GM10266 (cell line): ENCODE measurements around the gene CCT5.
A peak's percentile ranks its signal among the peaks of the same experiment; 100 is the strongest.
"Not testable (repeated sequence)": the region's sequence is repeated elsewhere in the genome, so short reads cannot be mapped to it uniquely, and the experiment has no call there.

ENCODE experiments used
- DNase-seq: peaks from one replicate; pipeline ENCODE4 v3.0.0; 2012; ENCODE audit errors: extremely low spot score
- TF ChIP-seq, protein P1 (sequence below): IDR thresholded peaks from 2 replicates; pipeline ENCODE4 v1.5.1; 2012; ENCODE audit warnings: mild to moderate bottlenecking, low read depth; ENCODE audit not compliant: control insufficient read depth, insufficient read depth; ENCODE audit errors: missing control alignments

The CCT5 gene

DNA sequence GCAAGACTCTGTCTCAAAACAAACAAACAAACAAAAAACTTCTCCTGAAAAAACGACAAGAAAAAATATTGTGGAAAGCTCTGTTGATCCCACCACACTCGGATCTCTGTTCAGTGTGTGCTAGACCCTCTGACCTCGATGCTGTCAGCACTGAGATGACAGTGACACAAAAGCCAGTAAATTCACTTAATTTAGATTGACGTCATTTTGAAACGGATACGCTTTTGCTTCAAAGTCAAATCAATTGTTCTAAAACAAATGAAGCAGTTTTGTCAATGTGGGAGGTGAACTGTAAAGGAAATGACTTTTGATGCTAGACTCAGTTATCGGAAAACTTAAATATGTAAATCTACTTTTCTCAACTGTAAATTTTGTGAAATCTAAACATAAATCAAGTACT, 26.6 kb downstream of the CCT5 start:
- TF ChIP-seq, protein P1, sequence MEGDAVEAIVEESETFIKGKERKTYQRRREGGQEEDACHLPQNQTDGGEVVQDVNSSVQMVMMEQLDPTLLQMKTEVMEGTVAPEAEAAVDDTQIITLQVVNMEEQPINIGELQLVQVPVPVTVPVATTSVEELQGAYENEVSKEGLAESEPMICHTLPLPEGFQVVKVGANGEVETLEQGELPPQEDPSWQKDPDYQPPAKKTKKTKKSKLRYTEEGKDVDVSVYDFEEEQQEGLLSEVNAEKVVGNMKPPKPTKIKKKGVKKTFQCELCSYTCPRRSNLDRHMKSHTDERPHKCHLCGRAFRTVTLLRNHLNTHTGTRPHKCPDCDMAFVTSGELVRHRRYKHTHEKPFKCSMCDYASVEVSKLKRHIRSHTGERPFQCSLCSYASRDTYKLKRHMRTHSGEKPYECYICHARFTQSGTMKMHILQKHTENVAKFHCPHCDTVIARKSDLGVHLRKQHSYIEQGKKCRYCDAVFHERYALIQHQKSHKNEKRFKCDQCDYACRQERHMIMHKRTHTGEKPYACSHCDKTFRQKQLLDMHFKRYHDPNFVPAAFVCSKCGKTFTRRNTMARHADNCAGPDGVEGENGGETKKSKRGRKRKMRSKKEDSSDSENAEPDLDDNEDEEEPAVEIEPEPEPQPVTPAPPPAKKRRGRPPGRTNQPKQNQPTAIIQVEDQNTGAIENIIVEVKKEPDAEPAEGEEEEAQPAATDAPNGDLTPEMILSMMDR = no peak
- DNase-seq = no peak

DNA sequence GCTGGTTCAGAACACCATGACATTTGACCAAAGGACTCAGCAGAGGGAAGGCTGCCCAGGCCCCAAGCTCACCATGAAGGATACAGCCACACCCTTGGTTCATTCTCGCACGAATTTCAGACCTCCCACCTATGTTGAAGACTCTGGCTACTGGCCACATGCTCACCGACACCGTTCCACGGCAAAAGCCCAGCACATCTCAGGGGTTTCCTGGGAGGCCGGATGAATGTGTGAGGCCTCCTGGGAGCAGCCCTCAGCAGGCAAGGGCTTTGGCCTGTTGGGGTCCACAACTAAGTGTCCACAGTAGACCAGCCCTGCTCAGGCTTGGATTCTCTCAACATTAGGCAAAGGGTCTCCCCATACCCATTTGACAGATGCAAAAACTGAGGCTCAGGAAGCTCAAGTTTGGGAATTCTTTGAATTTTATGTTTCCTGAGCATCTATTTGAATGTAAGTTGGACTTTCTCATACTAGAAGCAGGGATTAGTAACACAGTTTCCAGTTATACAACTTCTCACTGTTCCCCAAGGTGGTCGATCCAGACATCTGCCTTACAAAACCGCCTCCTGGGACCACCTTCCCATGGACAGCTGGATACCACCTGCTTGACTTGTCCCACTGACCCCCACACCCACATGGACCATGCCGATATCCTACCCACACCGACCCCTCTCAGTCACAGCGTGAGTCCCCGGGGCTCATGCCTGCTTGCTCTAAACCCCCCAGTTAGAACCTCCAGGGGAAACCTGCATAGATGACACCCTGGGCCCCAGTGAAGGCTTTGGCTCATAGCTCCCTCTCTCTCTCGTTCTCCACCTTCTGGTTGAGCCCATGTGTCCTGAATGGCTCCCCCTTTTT, 27.9 kb downstream of the CCT5 start:
- no peak for DNase-seq
- TF ChIP-seq, protein P1 = no peak

DNA sequence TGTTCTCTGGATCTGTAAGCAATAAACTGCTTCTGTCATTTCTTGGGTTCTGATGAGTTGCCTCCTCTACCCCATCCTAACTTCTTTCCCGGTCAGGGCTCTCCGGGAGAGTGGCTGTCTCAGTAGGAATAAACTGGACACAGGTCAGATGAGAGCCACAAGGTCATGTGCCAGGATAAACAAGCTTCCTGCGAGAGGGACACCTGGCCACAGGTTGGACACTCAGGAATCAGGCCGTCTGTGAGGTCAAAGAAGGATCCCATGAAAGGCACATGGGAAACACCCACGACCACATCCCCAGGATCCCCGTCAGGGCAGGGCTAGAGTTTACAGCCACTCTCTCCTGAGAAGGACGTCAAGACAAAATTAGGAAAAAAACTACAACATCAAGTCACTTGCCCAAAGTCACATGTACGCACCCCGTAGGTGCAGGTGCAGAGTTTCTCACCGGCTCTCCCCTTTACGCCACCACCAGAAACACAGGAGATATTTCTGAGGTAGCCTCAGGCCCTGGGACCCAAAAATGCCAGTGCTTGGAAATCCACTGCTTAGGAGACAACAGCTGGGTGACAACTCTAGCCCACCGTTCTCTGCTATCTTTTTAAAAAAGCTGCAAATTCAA, 28.7 kb downstream of the CCT5 start:
- TF ChIP-seq, protein P1 = no peak
- no peak for DNase-seq

DNA sequence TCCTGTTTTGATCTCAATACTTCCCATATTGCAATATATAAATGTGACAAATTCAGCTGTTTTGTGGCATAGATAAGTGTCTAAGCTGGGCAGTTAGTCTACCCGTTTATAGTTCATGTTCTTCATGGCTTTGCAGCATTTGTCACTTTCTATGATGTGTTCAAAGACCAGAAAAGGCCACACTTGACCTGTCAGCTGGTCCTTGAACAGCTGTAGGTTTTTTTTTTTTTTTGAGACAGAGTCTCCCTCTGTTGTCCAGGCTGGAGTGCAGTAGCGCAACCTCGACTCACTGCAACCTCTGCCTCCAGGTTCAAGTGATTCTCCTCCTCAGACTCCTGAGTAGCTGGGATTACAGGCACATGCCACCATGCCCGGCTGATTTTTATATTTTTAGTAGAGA, 29.2 kb downstream of the CCT5 start:
- no peak for DNase-seq
- TF ChIP-seq, protein P1 = no peak

DNA sequence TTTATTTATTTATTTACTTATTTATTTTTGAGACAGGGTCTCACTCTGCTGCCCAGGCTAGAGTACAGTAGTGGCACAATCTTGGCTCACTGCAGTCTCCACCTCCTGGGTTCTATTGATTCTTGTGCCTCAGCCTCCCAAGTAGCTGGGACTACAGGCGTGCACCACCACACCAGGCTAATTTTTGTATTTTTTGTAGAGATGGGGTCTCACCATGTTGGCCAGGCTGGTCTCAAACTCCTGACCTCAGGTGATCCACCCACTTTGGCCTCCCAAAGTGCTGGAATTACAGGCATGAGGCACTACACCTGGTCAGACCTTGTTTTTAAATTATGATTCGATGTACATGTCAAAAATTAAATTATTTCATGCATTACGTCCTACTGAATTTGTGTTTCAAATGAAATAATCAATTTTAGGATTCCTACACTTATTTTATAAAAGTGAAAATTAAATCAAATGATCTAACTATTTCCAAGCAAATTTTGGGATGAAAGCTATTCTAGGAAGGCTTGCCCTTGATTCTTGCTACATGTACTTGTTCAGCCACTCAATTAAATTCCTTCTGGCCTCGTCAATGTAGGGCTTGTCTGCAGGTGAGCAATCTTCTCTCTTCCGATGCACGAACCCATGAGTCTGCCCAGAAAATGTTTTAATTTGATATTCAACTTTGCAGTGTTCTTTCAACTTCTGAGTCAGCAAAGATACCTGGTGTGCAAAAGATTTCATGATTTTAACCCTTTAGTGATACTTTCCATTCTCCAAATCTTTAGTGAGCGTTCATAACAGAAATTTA, 30.0 kb downstream of the CCT5 start:
- TF ChIP-seq, protein P1 = no peak

DNA sequence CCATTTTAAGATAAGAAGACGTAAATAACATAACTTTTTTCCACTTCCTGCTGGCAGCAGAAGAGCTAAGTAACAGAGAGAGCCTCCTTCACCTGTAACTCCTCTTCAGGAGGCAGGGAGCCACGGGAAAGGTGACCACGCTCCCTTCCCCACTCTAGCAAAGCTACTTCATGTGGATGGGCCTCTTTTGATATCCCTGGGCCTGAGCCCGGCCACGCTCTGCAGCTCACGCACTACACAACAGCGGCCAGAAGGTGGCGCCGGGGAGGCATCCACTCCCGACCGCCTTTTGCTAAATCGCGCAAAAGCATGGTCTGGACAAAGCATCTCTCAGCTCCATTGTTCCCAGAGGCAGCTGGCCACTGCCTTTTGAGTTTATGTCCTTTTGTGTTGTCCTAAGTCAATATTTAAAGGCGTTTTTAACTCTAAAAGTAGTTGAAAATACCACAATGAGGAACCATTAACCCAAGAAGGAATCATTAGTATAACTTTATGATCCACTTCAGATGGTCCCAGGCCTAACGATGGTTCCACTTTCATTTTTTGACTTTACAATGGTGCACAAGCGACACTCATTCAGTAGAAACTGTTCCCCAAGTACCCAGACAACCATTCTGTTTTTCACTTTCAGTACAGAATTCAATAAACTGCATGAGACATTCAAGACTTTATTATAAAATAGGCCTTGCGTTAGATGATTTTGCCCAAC, 34.0 kb downstream of the CCT5 start:
- DNase-seq = peak; percentile 73
- TF ChIP-seq, protein P1 = peak; percentile 91

More for the DNA sequence above, 30.0 kb downstream of the CCT5 start:
- no peak for DNase-seq

DNA sequence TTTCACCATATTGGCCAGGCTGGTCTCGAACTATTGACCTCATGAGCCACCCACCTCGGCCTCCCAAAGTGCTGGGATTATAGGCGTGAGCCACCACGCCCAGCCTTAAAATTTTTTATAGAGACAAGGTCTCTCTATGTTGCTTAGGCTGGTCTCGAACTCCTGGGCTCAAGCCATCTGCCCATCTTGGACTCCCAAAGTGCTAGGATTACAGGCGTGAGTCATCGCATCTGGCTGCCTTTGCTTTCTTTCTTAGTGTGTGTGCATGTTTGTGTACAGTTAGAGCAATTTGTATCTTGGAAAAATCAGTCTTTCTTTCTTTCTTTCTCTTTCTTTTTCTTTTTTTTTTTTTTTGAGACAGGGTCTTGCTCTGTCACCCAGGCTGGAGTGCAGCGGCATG, 35.3 kb downstream of the CCT5 start:
- not testable (repeated sequence) for DNase-seq
